Left lung (tissue), 10 donors: ENCODE results near the gene MCM7. TPM values are rescaled to one million over a fixed set of nuclear protein-coding genes. Genes with fewer than 3 reads are reported as not detected.

ENCODE experiments used
- ATAC-seq: fragments of 200-7000 bp; cut with Tn5 transposase; one replicate; pipeline ENCODE4 v1.9.1; 2020; ENCODE audit warnings: moderate library complexity
- DNase-seq, 4 donors: peaks; one replicate each; pipeline ENCODE4 v3.0.0-alpha.2; 2013 to 2020
- H3K27ac ChIP-seq, 2 donors: fragments of 200-600 bp; sonication (generic) in 1 of 2; one replicate each; pipeline versions ENCODE4 v1.5.0 to v1.8.0; 2020 to 2021
- H3K27me3 ChIP-seq, 2 donors: fragments of 200-600 bp; sonication (generic) in 1 of 2; one replicate each; pipeline versions ENCODE4 v1.5.0 to v1.8.0; 2020 to 2021
- H3K36me3 ChIP-seq, 2 donors: fragments of 200-600 bp; sonication (generic) in 1 of 2; one replicate each; pipeline versions ENCODE4 v1.5.0 to v1.8.0; 2020 to 2021
- H3K4me1 ChIP-seq, 2 donors: fragments of 200-600 bp; one replicate each; pipeline ENCODE4 v1.8.0; 2021
- H3K4me3 ChIP-seq, 2 donors: fragments of 200-600 bp; sonication (generic) in 1 of 2; one replicate each; pipeline versions ENCODE4 v1.5.0 to v1.8.0; 2020 to 2021; ENCODE audit warnings: mild to moderate bottlenecking in 1 of 2
- H3K9me3 ChIP-seq, 2 donors: fragments of 200-600 bp; sonication (generic) in 1 of 2; one replicate each; pipeline versions ENCODE4 v1.5.0 to v1.8.0; 2020 to 2021
- CTCF ChIP-seq, 2 donors: fragments of 200-600 bp; sonication (generic) in 1 of 2; IDR thresholded peaks; one replicate each; pipeline versions ENCODE4 v1.5.0 to v1.8.0; 2021; ENCODE audit warnings: antibody characterized with exemption in 2 of 2
- intact Hi-C, 2 donors: fragments of 100-400 bp; cut with DNase I; formaldehyde crosslinking; loops; one replicate each; pipeline versions ENCODE4 v1.11.2 to v1.14.2; 2022
- polyA plus RNA-seq, 6 donors: library from polyadenylated mRNA; unstranded; fragments of 120-200 nt; gene quantifications; one replicate each; pipeline ENCODE4 v1.2.1, GENCODE V29; 2013; ENCODE audit not compliant: insufficient read length in 6 of 6
- total RNA-seq, 2 donors: library from RNA; stranded (reverse); fragmentation: NEBNext Ultra II Directional; extraction: Animal tissue kit (Norgen Biotek cat#: 25700); gene quantifications; one replicate each; pipeline ENCODE4 v1.2.1, GENCODE V29; 2021
- donor health status: DM: no; HTN: yes; CAD: no.
- donor health status: DM: no; HTN: no; CAD: no.

The MCM7 gene
- total and polyA plus RNA-seq, 8 donors: 53.7 to 152 (median 137) TPM

- ATAC-seq: no peak
- TF ChIP-seq CTCF (IDR thresholded peaks at IDR 0.05): no peak
- intact Hi-C loops: no loop called here
- Histone ChIP-seq H3K27ac (no peak overlapping the region), H3K9me3 (no peaks in the 10 kb centered on the region), H3K27me3 (no peaks in the 10 kb centered on the region), H3K36me3 (peaks cover 0 to 73% of the 10 kb centered on the region in 2 donors), H3K4me1 (peaks cover 4 to 8% of the 10 kb centered on the region in 2 donors), H3K4me3 (no peak overlapping the region)
- DNase-seq: no peak
Measured at GRCh38 chr7:100063376-100063775, 37.8 kb downstream of the MCM7 start.

- no peak for TF ChIP-seq CTCF (IDR thresholded peaks at IDR 0.05)
- Histone ChIP-seq H3K4me1 (peaks cover 4 to 8% of the 10 kb centered on the region in 2 donors), H3K4me3 (no peak overlapping the region), H3K27ac (no peak overlapping the region), H3K9me3 (no peaks in the 10 kb centered on the region), H3K36me3 (peaks cover 0 to 81% of the 10 kb centered on the region in 2 donors), H3K27me3 (no peaks in the 10 kb centered on the region)
- DNase-seq (no peak), ATAC-seq (no peak)
- intact Hi-C loops: no loop called here
Measured at GRCh38 chr7:100061518-100062193, 39.5 kb downstream of the MCM7 start.

- intact Hi-C loops: no loop called here
Measured at GRCh38 chr7:100059251-100059739, 41.9 kb downstream of the MCM7 start.

GRCh38 chr7:100057006-100057405 lies 44.2 kb downstream of the MCM7 start:
- Histone ChIP-seq H3K4me3 (no peak overlapping the region), H3K9me3 (no peaks in the 10 kb centered on the region), H3K36me3 (peaks cover 0 to 52% of the 10 kb centered on the region in 2 donors), H3K27ac (no peak overlapping the region), H3K4me1 (no peaks in the 10 kb centered on the region), H3K27me3 (no peaks in the 10 kb centered on the region)
- intact Hi-C loops: no loop called here
- ATAC-seq: no peak
- DNase-seq: no peak
- TF ChIP-seq CTCF (IDR thresholded peaks at IDR 0.05): no peak

More at GRCh38 chr7:100059251-100059739, 41.9 kb downstream of the MCM7 start:
- Histone ChIP-seq H3K27ac (no peak overlapping the region), H3K4me3 (no peak overlapping the region), H3K36me3 (peaks cover 0 to 74% of the 10 kb centered on the region in 2 donors), H3K27me3 (no peaks in the 10 kb centered on the region), H3K9me3 (no peaks in the 10 kb centered on the region), H3K4me1 (no peaks in the 10 kb centered on the region)
- ATAC-seq: no peak
- no peak for TF ChIP-seq CTCF (IDR thresholded peaks at IDR 0.05)
- DNase-seq: no peak

- Histone ChIP-seq H3K4me3 (no peak overlapping the region), H3K36me3 (peaks cover 0 to 15% of the 10 kb centered on the region in 2 donors), H3K27me3 (no peaks in the 10 kb centered on the region), H3K27ac (no peak overlapping the region), H3K4me1 (peaks cover 0 to 10% of the 10 kb centered on the region in 2 donors), H3K9me3 (no peaks in the 10 kb centered on the region)
- peak; percentile 16 to 18 for TF ChIP-seq CTCF (IDR thresholded peaks at IDR 0.05)
- intact Hi-C loops: no loop called here
- ATAC-seq (peak; percentile 71), DNase-seq (peak in 2 of 4 donors; percentile 66 to 84)
Measured at GRCh38 chr7:100053215-100053614, 48.0 kb downstream of the MCM7 start.
